ENCODE results near the gene FBXO38.

The FBXO38 gene

GRCh38 chr5:148477429-148477828 is 93.7 kb downstream of the FBXO38 start:
- no peak for DNase-seq

- no peak for DNase-seq
Measured at GRCh38 chr5:148482196-148482595, 98.4 kb downstream of the FBXO38 start.

- no peak for DNase-seq
Measured at GRCh38 chr5:148482697-148483462, 99.1 kb downstream of the FBXO38 start.

GRCh38 chr5:148483750-148484149 is 100.0 kb downstream of the FBXO38 start:
- no peak for DNase-seq

- no peak for DNase-seq
Measured at GRCh38 chr5:148484651-148485050, 100.9 kb downstream of the FBXO38 start.

- DNase-seq, result no peak
Measured at GRCh38 chr5:148486456-148486855, 102.7 kb downstream of the FBXO38 start.

GRCh38 chr5:148488757-148489156 is 105.0 kb downstream of the FBXO38 start:
- DNase-seq, result no peak

GRCh38 chr5:148491015-148491792 is 107.4 kb downstream of the FBXO38 start:
- DNase-seq, result no peak

GRCh38 chr5:148491793-148492184 is 108.0 kb downstream of the FBXO38 start:
- no peak for DNase-seq

- DNase-seq, result no peak
Measured at GRCh38 chr5:148492351-148492750, 108.6 kb downstream of the FBXO38 start.

All from NCI-H524 treated with DMSO at 0.1 percent for 48 hours (cell line).